LHCN-M2 (cell line): ENCODE measurements around the gene HSPE1. TPM values are rescaled to one million over a fixed set of nuclear protein-coding genes. Genes with fewer than 3 reads are reported as not detected.
"Not testable (repeated sequence)": the region's sequence is repeated elsewhere in the genome, so short reads cannot be mapped to it uniquely, and the experiment has no call there.

Source experiments
- DNase-seq: peaks from one replicate; pipeline ENCODE4 v3.0.0-alpha.2; 2012; ENCODE audit warnings: low read depth
- total RNA-seq: library from RNA; depleted of rRNA; stranded (reverse); fragments of >200 nt; gene quantifications from 2 replicates; pipeline ENCODE4 v1.2.3, GENCODE V29; 2014

Gene HSPE1
- total RNA-seq, 1 experiment from 2014 or later: 212 TPM

GRCh38 chr2:197498235-197498936 lies 1.8 kb upstream of the HSPE1 start:
- DNase-seq: no peak

GRCh38 chr2:197498937-197499593 lies 1.1 kb upstream of the HSPE1 start:
- peak; percentile 36 for DNase-seq

- DNase-seq: no peak
Observed at GRCh38 chr2:197500503-197501131, 438 bp downstream of the HSPE1 start.

GRCh38 chr2:197502201-197502600 lies 2.0 kb downstream of the HSPE1 start:
- no peak for DNase-seq

- no peak for DNase-seq
Observed at GRCh38 chr2:197502685-197503084, 2.5 kb downstream of the HSPE1 start.

GRCh38 chr2:197504000-197504399 lies 3.8 kb downstream of the HSPE1 start:
- no peak for DNase-seq

GRCh38 chr2:197504512-197504911 lies 4.3 kb downstream of the HSPE1 start:
- no peak for DNase-seq

- DNase-seq: no peak
Observed at GRCh38 chr2:197506658-197507057, 6.5 kb downstream of the HSPE1 start.

- DNase-seq: no peak
Observed at GRCh38 chr2:197513915-197514314, 13.7 kb downstream of the HSPE1 start.

GRCh38 chr2:197514754-197515153 lies 14.6 kb downstream of the HSPE1 start:
- no peak for DNase-seq

GRCh38 chr2:197515315-197515738 lies 15.1 kb downstream of the HSPE1 start:
- peak; percentile 43 for DNase-seq

GRCh38 chr2:197515739-197516392 lies 15.7 kb downstream of the HSPE1 start, which contains the start of gene MOB4:
Gene MOB4, plus strand, starts transcription at chr2:197516066. Its CDS starts 21 bp downstream, at chr2:197516087.
- peak; percentile 93 for DNase-seq

GRCh38 chr2:197516393-197516761 lies 16.2 kb downstream of the HSPE1 start:
- peak; percentile 20 for DNase-seq

- no peak for DNase-seq
Observed at GRCh38 chr2:197517150-197517549, 17.0 kb downstream of the HSPE1 start.

- DNase-seq: peak; percentile 20
Observed at GRCh38 chr2:197538412-197538811, 38.2 kb downstream of the HSPE1 start.

GRCh38 chr2:197539734-197540133 lies 39.6 kb downstream of the HSPE1 start:
- no peak for DNase-seq

- DNase-seq: no peak
Observed at GRCh38 chr2:197543206-197543605, 43.0 kb downstream of the HSPE1 start.

- no peak for DNase-seq
Observed at GRCh38 chr2:197547163-197547900, 47.2 kb downstream of the HSPE1 start.

GRCh38 chr2:197548582-197548981 lies 48.4 kb downstream of the HSPE1 start:
- DNase-seq: no peak

GRCh38 chr2:197551260-197551659 lies 51.1 kb downstream of the HSPE1 start:
- DNase-seq: not testable (repeated sequence)
